HG03060 (cell line): Measurements from ENCODE around the gene LMTK3.

ENCODE experiments used
- ATAC-seq: cut with Tn5 transposase; IDR thresholded peaks from one replicate; pipeline ENCODE4 v1.9.1; 2021; ENCODE audit warnings: low read depth, moderate number of reproducible peaks; ENCODE audit not compliant: unreplicated experiment

The LMTK3 gene, protein sequence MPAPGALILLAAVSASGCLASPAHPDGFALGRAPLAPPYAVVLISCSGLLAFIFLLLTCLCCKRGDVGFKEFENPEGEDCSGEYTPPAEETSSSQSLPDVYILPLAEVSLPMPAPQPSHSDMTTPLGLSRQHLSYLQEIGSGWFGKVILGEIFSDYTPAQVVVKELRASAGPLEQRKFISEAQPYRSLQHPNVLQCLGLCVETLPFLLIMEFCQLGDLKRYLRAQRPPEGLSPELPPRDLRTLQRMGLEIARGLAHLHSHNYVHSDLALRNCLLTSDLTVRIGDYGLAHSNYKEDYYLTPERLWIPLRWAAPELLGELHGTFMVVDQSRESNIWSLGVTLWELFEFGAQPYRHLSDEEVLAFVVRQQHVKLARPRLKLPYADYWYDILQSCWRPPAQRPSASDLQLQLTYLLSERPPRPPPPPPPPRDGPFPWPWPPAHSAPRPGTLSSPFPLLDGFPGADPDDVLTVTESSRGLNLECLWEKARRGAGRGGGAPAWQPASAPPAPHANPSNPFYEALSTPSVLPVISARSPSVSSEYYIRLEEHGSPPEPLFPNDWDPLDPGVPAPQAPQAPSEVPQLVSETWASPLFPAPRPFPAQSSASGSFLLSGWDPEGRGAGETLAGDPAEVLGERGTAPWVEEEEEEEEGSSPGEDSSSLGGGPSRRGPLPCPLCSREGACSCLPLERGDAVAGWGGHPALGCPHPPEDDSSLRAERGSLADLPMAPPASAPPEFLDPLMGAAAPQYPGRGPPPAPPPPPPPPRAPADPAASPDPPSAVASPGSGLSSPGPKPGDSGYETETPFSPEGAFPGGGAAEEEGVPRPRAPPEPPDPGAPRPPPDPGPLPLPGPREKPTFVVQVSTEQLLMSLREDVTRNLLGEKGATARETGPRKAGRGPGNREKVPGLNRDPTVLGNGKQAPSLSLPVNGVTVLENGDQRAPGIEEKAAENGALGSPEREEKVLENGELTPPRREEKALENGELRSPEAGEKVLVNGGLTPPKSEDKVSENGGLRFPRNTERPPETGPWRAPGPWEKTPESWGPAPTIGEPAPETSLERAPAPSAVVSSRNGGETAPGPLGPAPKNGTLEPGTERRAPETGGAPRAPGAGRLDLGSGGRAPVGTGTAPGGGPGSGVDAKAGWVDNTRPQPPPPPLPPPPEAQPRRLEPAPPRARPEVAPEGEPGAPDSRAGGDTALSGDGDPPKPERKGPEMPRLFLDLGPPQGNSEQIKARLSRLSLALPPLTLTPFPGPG (N-terminal part only)

DNA sequence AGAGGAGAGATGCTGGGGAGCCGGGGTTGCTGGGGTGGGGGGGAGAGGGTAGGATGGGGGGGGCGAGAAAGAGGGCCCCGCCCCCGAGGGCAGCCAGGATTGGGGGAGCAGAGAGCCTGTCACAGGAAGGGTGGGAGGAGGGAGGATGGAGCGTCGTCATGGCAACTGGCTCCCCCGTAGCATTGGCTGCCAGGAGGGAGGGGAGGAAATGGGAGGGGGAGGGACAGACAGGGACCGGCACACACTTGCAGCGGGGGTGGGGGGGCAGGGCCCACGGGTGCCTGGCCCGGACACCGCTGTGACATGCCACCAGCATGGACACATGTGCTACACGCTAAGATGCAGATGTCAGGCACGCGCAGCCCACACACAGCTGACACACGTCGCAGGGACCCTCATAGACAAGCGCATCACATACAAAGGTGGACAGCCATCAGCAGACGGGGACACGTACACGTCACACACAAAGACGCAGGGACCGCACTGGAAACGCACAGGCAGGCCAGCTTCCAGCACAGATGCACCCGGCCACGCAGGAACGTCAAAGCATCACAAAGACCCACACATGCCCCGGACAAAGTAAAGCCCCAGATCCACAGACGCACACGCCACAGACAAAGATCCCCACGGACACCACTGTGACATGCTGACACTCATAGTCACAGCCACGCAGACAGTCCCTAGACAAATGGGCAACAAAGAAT, at the start of gene LMTK3:
Gene LMTK3 (minus strand): TSS at position 36 of the 704 bp plus-strand sequence. CDS start 259 bp downstream, outside the sequence.
- no peak for ATAC-seq

DNA sequence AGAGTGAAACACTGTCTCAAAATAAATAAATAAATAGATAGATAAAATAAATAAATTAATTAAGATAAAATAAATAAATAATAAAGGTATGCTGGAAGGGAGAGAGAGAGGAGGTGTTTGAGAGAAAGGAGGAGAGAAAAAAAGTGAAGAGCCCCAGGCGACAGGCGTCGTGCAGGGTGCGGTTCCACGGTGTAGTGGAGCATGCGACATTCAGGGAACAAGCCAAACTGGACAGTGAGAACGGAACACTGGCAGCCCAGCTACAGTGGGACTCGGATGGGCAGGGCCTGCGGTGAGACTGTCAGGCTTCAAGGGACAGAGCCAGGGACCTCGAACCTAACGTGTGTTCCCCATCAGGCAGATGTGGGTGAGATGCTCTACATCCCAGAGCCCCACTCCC, 49.8 kb upstream of the LMTK3 start:
- ATAC-seq, result no peak

DNA sequence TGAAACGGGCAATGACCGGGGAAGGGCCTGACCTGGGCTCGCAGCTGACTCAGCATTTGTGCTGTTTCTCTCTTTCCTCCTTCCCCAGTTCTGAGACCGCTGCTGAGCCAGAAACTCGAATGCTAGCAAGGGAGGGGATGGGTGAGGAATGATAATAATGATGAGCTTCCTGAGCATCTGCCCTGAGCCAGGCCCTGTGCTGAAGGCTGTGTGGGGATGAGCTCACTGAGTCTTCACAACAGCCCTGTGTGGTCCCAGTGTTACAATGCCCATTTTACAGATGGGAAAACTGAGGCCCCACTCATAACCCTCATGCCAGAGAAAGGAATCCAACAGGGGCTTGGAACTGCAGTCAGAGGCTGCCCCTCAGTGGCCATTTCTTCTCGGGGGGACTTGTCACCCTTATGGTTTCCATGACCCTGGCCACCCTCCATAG, 48.5 kb upstream of the LMTK3 start:
- no peak for ATAC-seq

DNA sequence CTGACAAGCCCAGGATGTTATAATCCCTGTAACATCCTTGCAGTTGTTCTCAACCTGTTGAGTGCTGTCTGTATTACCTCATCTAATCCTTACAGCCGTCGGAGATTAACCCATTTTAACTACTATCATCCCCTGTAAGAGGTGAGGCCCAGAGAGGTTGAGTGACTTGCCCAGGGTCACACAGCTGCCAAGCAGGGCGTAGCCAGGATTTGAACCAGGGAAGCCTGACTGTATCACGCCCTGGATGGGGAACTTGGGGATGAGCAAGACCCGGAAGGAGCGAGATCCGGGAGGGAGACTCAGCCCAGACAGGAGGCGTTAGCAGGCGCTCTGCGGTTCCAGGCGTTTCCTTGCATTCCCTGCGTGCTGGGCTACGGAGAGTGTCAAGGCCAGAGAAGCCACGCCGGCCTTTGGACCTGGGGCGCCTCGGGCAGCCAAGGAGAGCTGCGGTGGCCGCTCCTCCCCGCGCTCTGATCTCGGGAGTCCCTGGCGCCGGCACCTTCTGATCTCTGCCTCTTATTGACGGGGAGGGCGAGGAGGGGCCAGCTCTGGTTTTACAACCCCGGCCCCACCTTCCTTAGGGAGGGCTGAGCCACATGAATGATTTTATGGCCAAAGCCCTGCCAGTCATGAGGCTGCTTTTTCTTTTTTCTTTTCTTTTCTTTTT, 46.5 kb upstream of the LMTK3 start:
- no peak for ATAC-seq

DNA sequence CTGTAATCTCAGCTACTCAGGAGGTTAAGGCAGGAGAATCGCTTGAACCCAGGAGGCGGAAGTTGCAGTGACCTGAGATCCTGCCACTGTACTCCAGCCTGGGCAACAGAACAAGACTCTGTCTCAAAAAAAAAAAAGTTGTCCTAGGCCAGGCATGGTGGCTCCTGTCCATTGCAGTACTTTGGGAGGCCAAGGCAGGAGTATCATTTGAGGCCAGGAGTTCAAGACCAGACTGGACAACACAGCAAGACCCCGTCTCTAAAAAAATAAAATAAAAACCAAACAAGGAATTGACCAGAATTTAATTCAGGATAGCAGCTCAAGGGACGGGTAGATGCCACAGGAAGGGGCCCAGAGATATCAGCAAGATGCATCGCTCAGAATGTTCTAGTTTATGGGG, 45.2 kb upstream of the LMTK3 start:
- no peak for ATAC-seq

DNA sequence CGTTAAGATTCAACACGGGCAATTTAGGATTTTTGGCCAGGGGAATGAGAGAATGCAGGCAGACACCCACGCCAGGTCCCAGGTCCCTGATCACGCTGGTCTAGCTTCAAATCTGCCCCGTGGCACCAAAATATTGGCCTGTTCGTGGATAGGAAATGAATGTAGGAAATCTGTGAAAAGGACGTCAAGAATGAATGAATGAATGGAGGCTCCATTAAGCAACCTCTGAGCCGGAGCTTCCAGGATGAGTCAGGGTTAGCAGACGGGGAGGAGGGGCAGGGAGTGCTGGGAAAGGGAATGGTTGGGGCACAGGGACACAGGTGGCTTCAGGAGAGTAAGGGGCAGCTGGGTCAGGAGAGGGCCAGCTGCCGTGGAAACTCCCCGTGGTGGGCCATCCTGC, 44.5 kb upstream of the LMTK3 start:
- ATAC-seq, result no peak

DNA sequence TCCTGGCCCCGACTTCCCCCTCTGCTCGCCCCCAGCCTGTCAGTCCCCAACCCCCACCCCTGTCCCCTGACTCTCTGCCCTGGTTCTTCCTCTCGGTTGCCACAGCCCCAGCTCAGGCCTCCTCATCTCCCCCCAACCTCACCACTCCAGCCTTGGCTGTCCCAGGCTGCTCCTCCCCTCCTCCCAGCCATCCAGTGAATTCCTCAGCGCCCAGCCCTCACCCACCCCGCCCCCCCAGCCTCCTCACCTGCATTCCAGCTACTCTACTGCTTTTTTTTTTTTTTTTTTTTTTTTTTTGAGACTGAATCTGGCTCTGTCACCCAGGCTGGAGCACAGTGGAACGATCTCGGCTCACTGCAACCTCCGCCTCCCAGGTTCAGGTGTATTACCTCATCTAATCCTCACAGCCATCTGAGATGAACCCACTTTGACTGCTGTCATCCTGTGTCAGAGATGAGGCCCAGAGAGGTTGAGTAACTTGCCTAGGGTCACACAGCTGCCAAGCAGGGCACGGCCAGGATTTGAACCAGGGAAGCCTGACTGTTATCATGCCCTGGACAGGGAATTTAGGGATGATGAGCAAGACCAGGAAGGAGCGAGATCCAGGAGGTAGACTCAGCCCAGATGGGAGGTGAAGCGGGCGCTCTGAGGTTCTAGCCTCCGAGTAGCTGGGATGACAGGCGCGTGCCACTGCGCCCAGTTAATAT, 42.9 kb upstream of the LMTK3 start:
- ATAC-seq, result no peak

DNA sequence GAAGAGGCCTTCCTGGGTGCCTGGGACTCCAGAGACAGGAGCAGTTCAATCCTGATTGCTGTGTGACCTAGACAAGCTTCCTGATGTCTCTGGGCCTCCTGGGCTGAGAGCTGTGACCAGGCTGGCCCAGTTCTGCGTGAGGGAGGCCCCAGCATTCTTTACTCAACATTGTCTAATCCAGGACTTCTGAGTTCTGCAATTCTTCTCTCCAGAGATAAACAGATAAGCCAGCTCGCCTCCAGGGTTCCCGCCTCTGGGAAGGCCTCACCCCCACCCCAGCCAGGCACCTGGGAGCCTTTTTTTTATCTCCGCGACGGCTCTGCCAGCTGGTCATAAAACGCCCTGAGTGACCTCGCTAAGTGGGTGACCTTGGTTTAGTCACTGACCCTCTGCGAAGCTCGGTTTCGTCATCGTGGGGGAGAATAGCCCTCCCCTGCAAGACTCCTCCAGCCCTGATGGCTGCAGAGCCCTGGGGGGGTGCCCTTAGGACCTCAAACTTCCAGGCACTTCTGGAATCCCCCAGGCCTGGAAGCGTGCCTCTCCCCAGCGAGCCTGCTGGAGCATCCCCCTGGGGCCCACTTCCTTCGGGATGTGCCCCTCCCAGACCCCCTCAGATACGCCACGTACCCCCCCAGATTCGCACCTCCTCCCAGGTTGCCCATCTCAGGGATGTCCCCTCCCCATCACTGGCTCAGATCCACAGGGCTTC, 42.2 kb upstream of the LMTK3 start:
- ATAC-seq, result no peak

DNA sequence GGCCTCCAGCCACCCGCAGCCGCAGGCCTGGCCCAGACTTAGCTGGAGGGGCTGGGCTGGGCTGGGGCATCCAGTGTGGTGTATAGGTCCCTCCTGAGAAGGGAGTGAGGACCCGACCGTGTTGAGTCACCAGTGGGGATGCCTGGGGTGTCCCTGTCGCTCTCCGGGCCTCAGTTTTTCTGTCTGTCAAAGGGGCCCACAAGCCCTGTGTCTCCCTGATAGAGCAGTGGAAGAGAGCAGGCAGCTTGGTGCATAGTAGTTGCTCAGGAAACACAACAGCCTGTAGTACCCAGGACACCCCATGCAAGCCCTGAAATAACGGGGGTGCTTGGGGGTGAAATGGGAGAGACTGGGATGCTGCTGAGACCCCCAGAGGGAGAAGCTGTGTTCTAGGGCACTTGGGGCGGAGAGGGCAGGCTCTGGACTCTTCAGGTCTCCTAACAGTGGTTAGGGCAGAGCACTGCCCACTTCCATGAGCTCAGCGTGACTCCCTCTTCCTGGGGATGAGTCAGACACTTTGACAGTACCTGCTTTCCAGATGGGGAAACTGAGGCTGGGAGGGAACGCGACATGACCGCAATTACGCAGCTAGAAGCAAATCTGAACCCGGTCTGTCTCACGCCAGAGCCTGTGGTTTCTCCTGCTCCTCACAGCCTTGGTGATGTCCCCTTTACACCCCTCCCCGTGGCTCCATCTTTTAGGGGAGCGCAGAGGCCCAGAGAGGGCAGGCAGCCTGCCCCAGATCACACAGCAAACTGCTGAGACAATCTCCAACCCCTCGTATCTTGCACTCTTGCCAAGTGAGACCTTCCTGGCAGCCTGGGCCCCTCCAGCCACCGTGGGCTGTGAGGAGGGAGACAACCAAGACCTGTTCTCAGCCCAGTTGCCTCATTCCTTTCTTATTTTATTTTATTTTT, 41.0 kb upstream of the LMTK3 start:
- no peak for ATAC-seq

DNA sequence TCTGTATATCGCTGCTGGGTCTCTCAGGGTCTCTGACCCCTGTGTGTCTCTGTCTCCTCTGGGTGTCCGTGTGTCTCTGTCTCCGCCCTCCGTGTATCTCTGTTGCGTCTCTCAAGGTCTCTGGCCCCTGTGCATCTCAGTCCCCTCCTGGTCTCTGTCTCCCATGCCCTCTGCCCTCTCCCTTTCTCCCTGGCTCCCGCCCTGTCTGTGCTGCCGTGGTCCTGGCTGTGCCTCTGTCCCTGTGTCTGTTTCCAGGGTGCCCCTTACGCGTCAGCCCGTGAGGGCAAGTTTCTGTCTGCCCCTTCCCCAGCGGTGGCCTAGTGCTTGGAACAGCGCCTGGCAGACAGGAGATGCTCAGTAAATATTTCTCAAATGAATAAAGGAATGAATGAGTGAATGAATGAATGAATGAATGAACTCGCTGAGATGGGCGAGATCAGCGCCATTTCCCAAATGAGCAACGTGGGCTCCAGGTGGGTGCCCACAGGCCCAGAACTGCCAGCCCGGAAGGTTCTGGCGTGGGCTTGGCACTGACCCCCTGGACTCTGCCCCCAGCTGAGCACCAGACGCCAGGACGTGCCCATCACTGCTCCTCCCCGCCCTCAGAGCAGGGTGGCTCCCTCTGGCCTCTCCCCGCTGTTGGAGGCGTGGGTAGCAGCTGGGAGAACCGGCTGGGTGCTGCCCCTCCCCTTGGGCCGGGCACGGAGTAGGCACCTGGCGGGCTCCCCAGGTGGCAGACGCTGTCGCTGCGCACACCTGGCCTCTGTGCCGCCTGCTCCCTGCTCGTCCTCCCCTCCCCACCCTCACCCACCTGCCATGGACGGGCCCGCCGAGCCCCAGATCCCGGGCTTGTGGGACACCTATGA, 40.0 kb upstream of the LMTK3 start, which contains the start of gene SULT2B1:
Gene SULT2B1 (plus strand): TSS at position 736 of the 866 bp plus-strand sequence. CDS start 81 bp downstream, at position 817.
- no peak for ATAC-seq

DNA sequence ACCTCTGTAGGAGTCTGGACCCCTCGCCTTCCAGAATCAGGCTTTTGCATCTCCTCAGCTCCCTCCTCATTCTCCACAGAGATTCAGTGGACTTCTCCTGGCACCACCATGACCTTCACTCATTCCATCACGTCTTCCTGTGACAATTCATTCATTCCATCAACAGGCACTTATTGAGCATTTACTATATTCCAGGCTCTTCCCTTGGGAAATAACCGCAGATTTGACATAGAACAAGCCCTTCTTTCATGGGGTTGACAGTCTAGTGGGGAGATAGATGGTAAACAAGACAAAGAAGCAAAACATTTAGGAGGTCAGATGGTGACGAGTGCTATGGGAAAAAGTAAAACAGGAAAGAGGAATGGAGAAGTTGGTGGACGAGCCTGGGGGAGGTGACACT, 37.7 kb upstream of the LMTK3 start:
- no peak for ATAC-seq

DNA sequence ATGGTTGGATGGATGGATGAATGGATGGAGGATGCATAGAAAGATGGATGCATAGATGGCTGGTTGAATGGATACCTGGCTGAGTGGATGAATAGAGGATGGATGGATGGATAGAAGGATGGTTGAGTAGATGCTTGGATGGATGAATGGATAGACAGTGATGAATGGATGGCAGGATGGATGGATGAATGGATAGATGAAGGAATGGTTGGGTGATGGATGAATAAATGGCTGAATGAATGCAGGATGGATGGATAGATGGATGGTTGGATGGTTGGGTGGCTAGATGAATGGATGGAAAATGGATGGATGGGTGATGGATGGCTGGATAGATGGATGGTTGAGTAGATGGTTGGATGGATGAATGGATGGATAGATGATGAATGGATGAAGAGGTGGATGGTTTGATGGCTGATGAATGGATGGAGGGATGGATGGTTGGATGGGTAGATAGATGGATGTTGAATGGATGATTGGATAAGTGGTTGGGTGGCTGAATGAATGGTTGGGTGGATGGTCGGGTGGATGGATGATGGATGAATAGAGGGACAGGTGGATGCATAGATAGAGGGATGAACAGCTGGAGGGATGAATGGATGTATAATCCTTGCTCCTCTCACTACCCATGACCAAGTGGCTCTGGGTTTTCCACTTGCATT, 36.7 kb upstream of the LMTK3 start:
- no peak for ATAC-seq

DNA sequence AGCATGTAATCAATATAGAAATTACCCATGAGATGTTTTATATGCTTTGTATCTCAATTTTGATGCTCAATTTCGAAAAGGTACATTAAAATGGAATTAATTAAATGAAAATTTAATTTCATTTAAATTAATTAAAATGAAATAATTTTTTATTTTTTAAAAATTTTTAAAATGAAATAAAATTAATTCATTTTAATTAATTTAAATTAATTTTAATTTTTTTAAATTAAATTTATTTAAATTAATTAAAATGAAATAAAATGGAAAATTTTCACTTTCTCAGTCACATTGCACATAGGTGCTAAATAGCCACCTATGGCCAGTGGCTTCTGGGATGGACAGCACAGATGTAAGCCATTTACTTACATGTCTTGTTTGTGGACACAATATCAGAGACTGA, 36.1 kb upstream of the LMTK3 start:
- no peak for ATAC-seq

DNA sequence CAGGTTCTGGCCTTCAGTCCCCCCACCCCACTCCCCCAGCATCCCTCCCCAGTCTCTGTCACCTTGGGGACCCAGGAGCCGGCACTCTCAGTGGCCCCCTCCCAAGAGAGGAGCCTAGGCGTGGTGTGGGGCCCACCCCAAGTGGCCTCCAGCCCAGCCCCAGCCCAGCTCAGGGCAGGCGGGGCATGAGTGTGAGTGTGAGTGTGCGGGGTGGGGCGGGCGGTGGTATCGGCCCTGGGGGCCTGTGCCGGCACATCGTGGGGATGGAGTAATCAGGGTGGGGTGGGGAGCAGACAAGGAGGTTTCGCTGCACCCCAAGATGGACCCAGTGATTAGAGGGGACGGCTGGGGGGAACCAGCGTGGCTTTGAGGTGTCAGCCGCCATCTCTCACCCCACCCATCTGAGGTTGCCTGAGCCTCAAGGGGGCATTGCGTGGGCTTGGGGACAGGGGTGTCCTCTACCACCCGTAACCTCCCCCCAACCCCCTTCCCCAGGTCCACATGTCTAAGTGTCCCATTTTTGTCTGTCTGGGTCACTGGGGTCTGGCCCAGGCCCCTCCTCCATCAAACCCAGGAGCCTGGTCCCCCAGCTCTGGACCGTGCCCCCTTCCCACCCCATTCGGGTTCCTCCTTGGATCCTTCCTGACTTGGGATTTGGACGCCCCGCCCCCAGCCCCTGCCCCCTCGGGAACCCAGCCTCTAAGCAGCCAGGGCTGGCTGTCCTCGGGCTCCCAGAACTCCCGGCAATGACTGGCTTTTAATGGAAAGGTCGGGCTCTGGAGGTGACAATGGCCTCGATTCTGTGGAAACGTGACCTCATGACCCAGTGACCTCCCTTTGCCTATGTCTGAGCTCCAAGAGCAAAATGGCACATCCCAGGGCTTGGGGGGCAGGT, 33.5 kb upstream of the LMTK3 start:
- no peak for ATAC-seq
